Right ventricle myocardium inferior (tissue), 1 donor: ENCODE measurements around the gene MRPS18A. TPM values are rescaled to one million over a fixed set of nuclear protein-coding genes. Genes with fewer than 3 reads are reported as not detected.
A peak's percentile ranks its signal among the peaks of the same experiment; 100 is the strongest.

ENCODE experiments used
- ATAC-seq: fragments of 200-7000 bp; cut with Tn5 transposase; one replicate; pipeline ENCODE4 v1.9.1; 2020; ENCODE audit warnings: mild to moderate bottlenecking, moderate library complexity
- DNase-seq: peaks from one replicate; pipeline ENCODE4 v3.0.0; 2021; ENCODE audit errors: missing footprints
- intact Hi-C: fragments of 100-400 bp; cut with DNase I; formaldehyde crosslinking; loops from one replicate; pipeline ENCODE4 v1.11.0; 2022
- total RNA-seq: library from RNA; stranded (reverse); fragmentation: NEBNext Ultra II Directional; extraction: Animal tissue kit (Norgen Biotek cat#: 25700); gene quantifications from one replicate; pipeline ENCODE4 v1.2.1, GENCODE V29; 2021
- donor health status: DM: no; HTN: yes; CAD: no; lungs with severe emphysema.

The MRPS18A gene
- total RNA-seq, 1 donor from 2014 or later: 43.1 TPM

- intact Hi-C loops: loop anchor here (2.0 kb wide), 2 partner anchors 33 to 51 kb away; partner anchors contain the start of gene MRPS18A
- ATAC-seq: no peak
- DNase-seq: no peak
These were observed 31.9 kb upstream of the MRPS18A start for GRCh38 chr6:43719511-43719910.

GRCh38 chr6:43718387-43719105 lies 31.0 kb upstream of the MRPS18A start:
- DNase-seq: no peak
- intact Hi-C loops: loop anchor here (2.0 kb wide), 2 partner anchors 32 to 50 kb away; partner anchors contain the start of gene MRPS18A
- ATAC-seq: no peak

- peak; percentile 87 for DNase-seq
These were observed 30.2 kb upstream of the MRPS18A start for GRCh38 chr6:43717822-43718221.

GRCh38 chr6:43717389-43717788 lies 29.8 kb upstream of the MRPS18A start:
- intact Hi-C loops: no loop called here
- no peak for DNase-seq

More at GRCh38 chr6:43717822-43718221, 30.2 kb upstream of the MRPS18A start:
- intact Hi-C loops: loop anchor here (2.0 kb wide), 2 partner anchors 31 to 49 kb away; partner anchors contain the start of gene MRPS18A
- peak; percentile 87 for ATAC-seq

GRCh38 chr6:43716099-43716498 lies 28.5 kb upstream of the MRPS18A start:
- intact Hi-C loops: no loop called here
- ATAC-seq: peak; percentile 47
- no peak for DNase-seq

More at GRCh38 chr6:43717389-43717788, 29.8 kb upstream of the MRPS18A start:
- no peak for ATAC-seq

- intact Hi-C loops: no loop called here
- DNase-seq (no peak), ATAC-seq (no peak)
These were observed 27.6 kb upstream of the MRPS18A start for GRCh38 chr6:43715056-43715788.

- intact Hi-C loops: no loop called here
- no peak for DNase-seq
- ATAC-seq: peak; percentile 11
These were observed 26.9 kb upstream of the MRPS18A start for GRCh38 chr6:43714311-43715055.

GRCh38 chr6:43713643-43714310 lies 26.2 kb upstream of the MRPS18A start:
- intact Hi-C loops: no loop called here
- ATAC-seq: no peak
- no peak for DNase-seq

- ATAC-seq: peak; percentile 49
- intact Hi-C loops: no loop called here
- no peak for DNase-seq
These were observed 25.0 kb upstream of the MRPS18A start for GRCh38 chr6:43712579-43712978.

- DNase-seq (no peak), ATAC-seq (no peak)
- intact Hi-C loops: no loop called here
These were observed 23.0 kb upstream of the MRPS18A start for GRCh38 chr6:43710576-43710975.

GRCh38 chr6:43709654-43710303 lies 22.2 kb upstream of the MRPS18A start:
- intact Hi-C loops: no loop called here
- peak; percentile 53 for ATAC-seq
- no peak for DNase-seq

- intact Hi-C loops: no loop called here
- ATAC-seq (peak; percentile 83), DNase-seq (no peak)
These were observed 21.5 kb upstream of the MRPS18A start for GRCh38 chr6:43708860-43709653.

- no peak for DNase-seq
These were observed 20.2 kb upstream of the MRPS18A start for GRCh38 chr6:43707767-43708166.

GRCh38 chr6:43707269-43707668 lies 19.7 kb upstream of the MRPS18A start:
- ATAC-seq (no peak), DNase-seq (no peak)
- intact Hi-C loops: no loop called here

More at GRCh38 chr6:43707767-43708166, 20.2 kb upstream of the MRPS18A start:
- intact Hi-C loops: no loop called here
- no peak for ATAC-seq

GRCh38 chr6:43706788-43707187 lies 19.2 kb upstream of the MRPS18A start:
- intact Hi-C loops: no loop called here
- ATAC-seq: no peak
- DNase-seq: no peak

- no peak for ATAC-seq
- intact Hi-C loops: no loop called here
- DNase-seq: no peak
These were observed 18.4 kb upstream of the MRPS18A start for GRCh38 chr6:43705996-43706395.
